HG02798 (cell line): ENCODE data around the gene BAZ1B.
"Not testable (repeated sequence)": the region's sequence is repeated elsewhere in the genome, so short reads cannot be mapped to it uniquely, and the experiment has no call there.

Experiments used
- ATAC-seq: cut with Tn5 transposase; IDR thresholded peaks from one replicate; pipeline ENCODE4 v1.9.1; 2021; ENCODE audit warnings: mild to moderate bottlenecking; ENCODE audit not compliant: unreplicated experiment, poor library complexity

The BAZ1B gene

DNA sequence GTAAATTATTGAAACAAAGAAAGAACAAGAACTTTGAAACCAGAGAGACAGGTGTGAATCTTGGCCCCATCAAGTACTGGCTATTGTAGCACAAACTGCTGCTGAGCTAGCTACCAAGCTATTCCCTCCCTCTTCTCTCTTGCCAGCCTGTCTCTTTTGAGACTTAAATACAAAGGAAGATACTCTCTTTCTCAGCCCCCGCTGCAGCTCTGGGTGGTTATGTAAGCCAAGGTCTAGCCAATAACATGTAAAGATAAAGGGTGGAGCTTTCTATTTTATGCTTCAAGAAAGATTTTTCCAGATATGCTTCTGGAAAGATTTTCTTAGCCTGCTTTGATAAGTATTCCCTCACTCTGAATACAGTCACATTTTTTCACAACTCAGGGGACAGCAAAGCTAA lies 17.2 kb downstream of the BAZ1B start:
- ATAC-seq: no peak

DNA sequence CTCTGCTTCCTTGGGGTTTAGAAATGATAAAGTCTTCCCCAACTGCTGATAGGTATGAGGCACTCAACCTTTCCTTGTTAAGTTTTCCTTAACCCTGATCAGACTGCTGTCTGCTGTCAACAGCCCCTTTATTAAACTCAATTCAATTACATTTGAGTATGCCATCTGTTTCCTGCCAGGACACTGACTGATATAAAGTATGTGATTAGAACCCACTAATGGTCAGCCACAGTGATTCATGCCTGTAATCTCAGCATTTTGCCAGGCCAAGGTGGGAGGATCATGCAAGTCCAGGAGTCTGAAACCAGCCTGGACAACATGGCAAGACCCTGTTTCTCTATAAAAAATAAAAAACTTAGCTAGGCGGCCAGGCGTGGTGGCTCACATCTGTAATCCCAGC lies 18.1 kb downstream of the BAZ1B start:
- no peak for ATAC-seq

DNA sequence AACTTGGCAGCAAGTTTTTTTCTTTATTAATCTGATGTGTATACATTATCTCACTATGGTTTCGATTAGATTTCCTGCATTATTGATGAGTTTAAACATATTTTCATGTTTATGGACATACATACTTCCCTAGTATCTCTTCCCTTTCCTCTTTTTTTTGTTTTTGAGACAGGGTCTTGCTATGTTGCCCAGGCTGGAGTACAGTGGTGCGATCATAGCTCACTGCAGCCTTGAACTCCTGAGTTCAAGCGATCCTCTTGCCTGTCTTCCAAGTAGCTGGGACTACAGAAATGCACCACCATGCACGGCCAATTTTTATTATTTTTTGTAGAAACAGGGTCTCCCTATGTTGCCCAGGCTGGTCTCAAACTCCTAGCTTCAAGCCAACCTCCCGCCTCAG lies 18.9 kb downstream of the BAZ1B start:
- no peak for ATAC-seq

- no peak for ATAC-seq
Measured at GRCh38 chr7:73496626-73497025, 25.5 kb downstream of the BAZ1B start.

GRCh38 chr7:73495507-73495906 lies 26.6 kb downstream of the BAZ1B start:
- ATAC-seq: not testable (repeated sequence)

DNA sequence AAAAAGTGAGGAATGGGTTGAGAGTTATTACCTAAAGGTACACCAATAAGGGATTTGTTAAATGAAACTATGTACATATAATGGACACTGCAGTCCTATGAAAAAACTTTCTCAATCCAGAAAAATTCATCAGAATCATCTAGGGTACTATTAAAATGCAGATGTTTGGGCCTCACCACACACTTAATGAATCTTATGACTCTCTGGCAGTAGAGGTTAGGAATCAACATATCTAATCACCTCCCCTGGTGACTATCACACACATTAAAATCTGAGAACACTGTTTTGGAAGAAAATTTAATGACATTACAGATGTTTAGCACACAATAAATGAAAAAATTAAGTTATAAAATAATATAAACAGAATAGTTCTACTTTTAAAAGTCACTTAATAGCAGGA lies 32.1 kb downstream of the BAZ1B start:
- no peak for ATAC-seq

GRCh38 chr7:73487486-73487885 lies 34.6 kb downstream of the BAZ1B start:
- ATAC-seq: no peak

DNA sequence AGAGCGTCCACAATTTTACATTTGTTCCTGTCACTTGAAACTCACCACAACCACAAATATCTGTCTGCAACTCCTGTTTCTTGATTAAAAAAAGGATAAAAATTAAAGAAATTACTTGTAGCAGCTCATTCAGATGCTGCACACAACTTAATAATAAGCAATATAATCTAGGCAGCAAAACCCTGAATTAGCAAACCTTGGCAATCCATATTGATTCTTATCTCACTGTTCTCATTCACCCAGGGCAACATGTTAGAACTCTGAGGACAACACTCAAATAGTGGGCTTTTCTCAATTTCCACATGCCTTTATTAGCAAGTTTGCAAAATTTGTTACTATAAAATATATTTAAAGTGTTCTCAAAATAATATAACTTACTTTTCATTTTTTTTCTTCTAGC lies 38.9 kb downstream of the BAZ1B start:
- no peak for ATAC-seq

GRCh38 chr7:73482746-73483145 lies 39.3 kb downstream of the BAZ1B start:
- ATAC-seq: no peak

- not testable (repeated sequence) for ATAC-seq
Measured at GRCh38 chr7:73481521-73481920, 40.6 kb downstream of the BAZ1B start.

GRCh38 chr7:73478549-73478948 lies 43.5 kb downstream of the BAZ1B start:
- ATAC-seq: no peak

- ATAC-seq: no peak
Measured at GRCh38 chr7:73477376-73477775, 44.7 kb downstream of the BAZ1B start.

- no peak for ATAC-seq
Measured at GRCh38 chr7:73470208-73470607, 51.9 kb downstream of the BAZ1B start.

DNA sequence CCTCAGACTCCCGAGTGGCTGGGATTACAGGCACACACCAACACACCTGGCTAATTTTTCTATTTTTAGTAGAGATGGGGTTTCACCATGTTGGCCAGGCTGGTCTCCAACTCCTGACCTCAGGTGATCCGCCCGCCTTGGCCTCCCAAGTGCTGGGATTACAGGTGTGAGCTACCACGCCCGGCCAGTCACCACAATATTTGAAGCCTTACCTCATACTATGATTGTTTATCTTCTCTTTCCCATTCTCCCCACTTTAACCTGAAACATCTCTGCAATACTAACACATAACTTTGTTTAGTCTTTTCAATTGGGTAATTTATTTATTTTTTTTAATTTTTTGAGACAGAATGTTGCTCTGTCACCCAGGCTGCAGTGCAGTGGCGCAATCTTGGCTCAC lies 55.0 kb downstream of the BAZ1B start:
- not testable (repeated sequence) for ATAC-seq

DNA sequence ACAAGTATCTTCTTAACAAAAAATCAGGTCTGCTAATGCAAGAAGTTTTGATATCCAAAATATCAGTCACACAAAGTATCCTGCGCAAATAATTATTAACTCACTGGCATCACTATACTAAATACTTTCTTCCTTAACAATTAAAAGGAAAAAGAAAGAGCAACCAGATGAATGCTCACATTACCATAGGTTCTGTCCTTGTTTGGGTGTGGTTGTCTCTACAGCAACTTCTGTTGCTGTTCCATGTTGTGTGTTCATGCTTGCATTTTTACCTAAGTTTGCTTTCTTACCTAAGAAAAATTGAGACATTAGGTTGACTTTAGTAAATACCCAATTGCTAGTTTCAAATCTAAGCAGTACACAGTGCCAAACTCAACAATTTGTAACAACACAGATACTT lies 56.0 kb downstream of the BAZ1B start:
- ATAC-seq: no peak

- no peak for ATAC-seq
Measured at GRCh38 chr7:73463966-73464365, 58.1 kb downstream of the BAZ1B start.

DNA sequence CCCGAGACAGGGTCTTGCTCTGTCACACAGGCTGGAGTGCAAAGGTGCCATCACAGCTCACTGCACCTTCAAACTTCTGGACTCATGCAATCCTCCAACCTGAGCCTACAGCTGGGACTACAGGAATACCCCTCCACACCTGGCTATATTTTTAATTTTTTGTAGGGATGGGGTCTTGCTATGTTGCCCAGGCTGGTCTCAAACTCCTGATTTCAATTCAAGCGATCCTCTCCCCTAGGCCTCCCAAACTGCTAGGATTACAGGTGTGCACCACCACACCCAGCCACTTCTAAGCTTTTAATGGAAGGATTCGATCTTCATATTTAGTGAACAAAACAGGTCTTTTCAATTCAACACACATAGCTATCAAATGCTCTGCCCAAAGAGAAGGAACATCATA lies 58.8 kb downstream of the BAZ1B start:
- no peak for ATAC-seq

DNA sequence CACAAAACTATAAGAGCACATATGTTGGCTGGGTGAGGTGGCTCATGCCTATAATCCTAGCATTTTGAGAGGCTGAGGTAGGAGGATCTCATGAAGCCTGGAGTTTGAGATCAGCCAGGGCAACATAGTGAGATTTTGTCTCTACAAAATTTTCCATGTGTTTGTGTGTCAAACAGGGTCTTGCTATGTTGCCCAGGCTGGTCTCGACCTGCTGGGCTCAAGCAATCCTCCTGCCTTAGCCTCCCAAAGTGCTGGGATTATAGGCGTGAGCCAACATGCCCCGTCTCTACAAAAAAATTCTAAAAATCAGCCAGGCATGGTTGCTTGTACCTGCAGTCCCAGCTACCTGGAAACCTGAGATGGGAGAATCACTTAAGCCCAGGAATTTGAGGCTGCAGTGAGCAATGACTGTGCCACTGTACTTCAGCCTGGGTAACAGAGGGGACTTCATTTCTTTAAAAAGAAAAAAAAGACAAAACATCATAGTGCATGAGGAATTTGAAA lies 60.3 kb downstream of the BAZ1B start:
- ATAC-seq: no peak

GRCh38 chr7:73454424-73454823 lies 67.7 kb downstream of the BAZ1B start:
- no peak for ATAC-seq

DNA sequence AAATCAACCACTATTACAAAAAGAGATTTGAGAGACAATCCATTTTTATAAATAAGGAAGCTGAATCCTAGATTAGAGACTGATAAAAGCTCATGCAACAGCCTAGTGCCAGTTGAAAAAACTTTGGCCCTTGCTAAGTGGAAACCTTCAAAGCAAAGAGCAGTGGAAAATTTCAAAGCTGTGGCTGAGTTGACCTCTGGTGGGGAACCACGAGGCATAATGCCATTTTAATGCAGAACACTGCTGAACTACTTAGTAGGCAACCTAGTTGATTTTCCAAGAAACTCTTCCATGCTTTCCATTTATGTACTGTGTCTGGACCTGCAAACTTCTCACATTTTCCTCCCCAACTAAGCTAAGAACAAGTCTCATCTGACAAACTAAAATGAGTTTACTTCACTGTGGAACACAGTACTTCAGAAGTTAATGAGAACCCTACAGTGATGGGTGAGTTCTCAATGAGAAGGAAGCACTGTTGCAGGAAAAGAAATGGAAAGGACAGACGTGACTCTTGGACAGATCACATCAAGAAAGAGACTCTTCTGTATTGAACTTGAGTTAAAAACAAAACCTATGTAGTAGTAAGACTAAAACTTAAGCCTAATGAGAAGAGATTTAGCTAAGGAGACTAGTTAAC lies 69.0 kb downstream of the BAZ1B start:
- ATAC-seq: no peak

GRCh38 chr7:73451780-73452398 lies 70.2 kb downstream of the BAZ1B start:
- peak; percentile 55 for ATAC-seq

GRCh38 chr7:73449422-73449821 lies 72.7 kb downstream of the BAZ1B start:
- ATAC-seq: no peak
